SK-N-SH treated with all-trans-retinoic acid at 6 μM for 48 hours (cell line): ENCODE results near the gene MOCS2.

Source experiments
- ATAC-seq: fragments of 200-7000 bp; cut with Tn5 transposase; 3 replicates; pipeline ENCODE4 v1.9.1; 2020; ENCODE audit warnings: mild to moderate bottlenecking, moderate library complexity
- ARNTL ChIP-seq: fragments of 450-650 bp; formaldehyde crosslinking; IDR thresholded peaks from 2 replicates; pipeline ENCODE4 v1.5.0; 2020; ENCODE audit warnings: low read depth, mild to moderate bottlenecking, moderate library complexity, borderline replicate concordance
- BACH2 ChIP-seq: fragments of 250-450 bp; sonication (Bioruptor Pico); IDR thresholded peaks from 2 replicates; pipeline ENCODE4 v1.9.0; 2021; ENCODE audit warnings: mild to moderate bottlenecking, borderline replicate concordance
- CREB5 ChIP-seq: fragments of 250-450 bp; sonication (Bioruptor Pico); IDR thresholded peaks from 2 replicates; pipeline ENCODE4 v1.5.1; 2020; ENCODE audit warnings: low read depth, mild to moderate bottlenecking, moderate library complexity
- CSRNP3 ChIP-seq: fragments of 250-450 bp; sonication (Bioruptor Pico); IDR thresholded peaks from 2 replicates; pipeline ENCODE4 v1.5.1; 2021; ENCODE audit warnings: mild to moderate bottlenecking, moderate library complexity
- ESRRG ChIP-seq: fragments of 250-450 bp; sonication (Bioruptor Pico); IDR thresholded peaks from 2 replicates; pipeline ENCODE4 v1.6.1; 2021; ENCODE audit warnings: mild to moderate bottlenecking
- ISL1 ChIP-seq: fragments of 250-450 bp; sonication (Bioruptor Pico); IDR thresholded peaks from 2 replicates; pipeline ENCODE4 v2.1.2; 2022; ENCODE audit warnings: mild to moderate bottlenecking, moderate library complexity
- OSR1 ChIP-seq: fragments of 250-450 bp; sonication (Bioruptor Pico); IDR thresholded peaks from 2 replicates; pipeline ENCODE4 v1.8.0; 2022; ENCODE audit warnings: moderate library complexity, mild to moderate bottlenecking, inconsistent platforms
- PATZ1 ChIP-seq: fragments of 250-450 bp; sonication (Bioruptor Pico); IDR thresholded peaks from 2 replicates; pipeline ENCODE4 v1.8.0; 2020; ENCODE audit warnings: mild to moderate bottlenecking, moderate library complexity, borderline replicate concordance
- POU6F1 ChIP-seq: fragments of 250-450 bp; sonication (Bioruptor Pico); IDR thresholded peaks from 2 replicates; pipeline ENCODE4 v1.8.0; 2021; ENCODE audit warnings: low read depth, mild to moderate bottlenecking, moderate library complexity, borderline replicate concordance
- PPARA ChIP-seq: fragments of 250-450 bp; sonication (Bioruptor Pico); IDR thresholded peaks from 2 replicates; pipeline ENCODE4 v1.5.0; 2020; ENCODE audit warnings: mild to moderate bottlenecking, borderline replicate concordance
- SNAI2 ChIP-seq: fragments of 250-450 bp; sonication (Bioruptor Pico); IDR thresholded peaks from 2 replicates; pipeline ENCODE4 v1.5.0; 2020; ENCODE audit warnings: mild to moderate bottlenecking, moderate library complexity
- TOX ChIP-seq: fragments of 250-450 bp; sonication (Bioruptor Pico); IDR thresholded peaks from 2 replicates; pipeline ENCODE4 v1.8.0; 2021; ENCODE audit warnings: mild to moderate bottlenecking, moderate library complexity, borderline replicate concordance
- TSHZ2 ChIP-seq: fragments of 250-450 bp; sonication (Bioruptor Pico); IDR thresholded peaks from 2 replicates; pipeline ENCODE4 v1.5.0; 2020; ENCODE audit warnings: mild to moderate bottlenecking, moderate library complexity
- ZC3H10 ChIP-seq: fragments of 250-450 bp; sonication (Bioruptor Pico); IDR thresholded peaks from 2 replicates; pipeline ENCODE4 v1.5.1; 2021; ENCODE audit warnings: mild to moderate bottlenecking, moderate library complexity
- ZFP3 ChIP-seq: fragments of 250-450 bp; sonication (Bioruptor Pico); IDR thresholded peaks from 2 replicates; pipeline ENCODE4 v1.5.0; 2020; ENCODE audit warnings: mild to moderate bottlenecking, moderate library complexity
- ZFP30 ChIP-seq: fragments of 450-650 bp; formaldehyde crosslinking; IDR thresholded peaks from 2 replicates; pipeline ENCODE4 v1.5.0; 2022; ENCODE audit warnings: mild to moderate bottlenecking, moderate library complexity
- ZNF70 ChIP-seq: fragments of 450-650 bp; formaldehyde crosslinking; IDR thresholded peaks from 2 replicates; pipeline ENCODE4 v1.5.0; 2020; ENCODE audit warnings: mild to moderate bottlenecking, moderate library complexity
- ZNF8 ChIP-seq: fragments of 450-650 bp; formaldehyde crosslinking; IDR thresholded peaks from 2 replicates; pipeline ENCODE4 v1.5.0; 2020; ENCODE audit warnings: mild to moderate bottlenecking, moderate library complexity

The MOCS2 gene

GRCh38 chr5:53076014-53076583, 33.5 kb downstream of the MOCS2 start:
- TF ChIP-seq ESRRG (CRISPR knock-in tag) (no peak), ZNF70 (no peak), BACH2 (CRISPR knock-in tag) (no peak), ISL1 (CRISPR knock-in tag) (no peak), CSRNP3 (CRISPR knock-in tag) (no peak), PATZ1 (no peak), ARNTL (CRISPR knock-in tag) (no peak), CREB5 (CRISPR knock-in tag) (no peak), TSHZ2 (no peak), OSR1 (CRISPR knock-in tag) (no peak), PPARA (CRISPR knock-in tag) (no peak), ZNF8 (no peak), TOX (CRISPR knock-in tag) (no peak), POU6F1 (CRISPR knock-in tag) (no peak), ZFP30 (no peak), SNAI2 (no peak)
- ATAC-seq: no peak

- no peak for TF ChIP-seq POU6F1 (CRISPR knock-in tag)
- no peak for TF ChIP-seq ZFP30
- TF ChIP-seq ISL1 (CRISPR knock-in tag): no peak
- no peak for TF ChIP-seq ARNTL (CRISPR knock-in tag)
- no peak for TF ChIP-seq ZC3H10 (CRISPR knock-in tag)
- TF ChIP-seq TOX (CRISPR knock-in tag): no peak
- TF ChIP-seq ZNF8: no peak
- TF ChIP-seq ESRRG (CRISPR knock-in tag): no peak
- no peak for TF ChIP-seq ZFP3 (CRISPR knock-in tag)
- TF ChIP-seq ZNF70: no peak
- no peak for TF ChIP-seq CSRNP3 (CRISPR knock-in tag)
- ATAC-seq: no peak
Observed at GRCh38 chr5:53073348-53073747, 36.2 kb downstream of the MOCS2 start.
